Choroid plexus epithelial cell (primary cell): ENCODE measurements around the gene DHX29.

Experiments
- DNase-seq: peaks from one replicate; pipeline ENCODE4 v3.0.0-alpha.2; 2010; ENCODE audit warnings: low read depth
- H3K4me3 ChIP-seq: 2 replicates; pipeline ENCODE4 v1.5.1; 2011; ENCODE audit warnings: low read depth, mild to moderate bottlenecking, control low read depth, low read length, moderate library complexity
- CTCF ChIP-seq: conservative IDR thresholded peaks from 2 replicates; pipeline ENCODE4 v1.5.1; 2011; ENCODE audit warnings: low read depth, mild to moderate bottlenecking, control low read depth, inconsistent platforms, low read length, moderate library complexity

The DHX29 gene

GRCh38 chr5:55220433-55221185, 86.9 kb downstream of the DHX29 start:
- TF ChIP-seq CTCF = no peak
- peak overlapping the region; percentile 0 for H3K4me3 ChIP-seq
- DNase-seq = no peak

- DNase-seq = no peak
- no peak for TF ChIP-seq CTCF
These were observed 87.7 kb downstream of the DHX29 start for GRCh38 chr5:55219770-55220169.

GRCh38 chr5:55218967-55219366, 88.5 kb downstream of the DHX29 start:
- TF ChIP-seq CTCF = no peak
- no peak overlapping the region for H3K4me3 ChIP-seq
- DNase-seq = no peak

More at GRCh38 chr5:55219770-55220169, 87.7 kb downstream of the DHX29 start:
- H3K4me3 ChIP-seq = no peak overlapping the region

GRCh38 chr5:55211184-55211874, 96.2 kb downstream of the DHX29 start:
- H3K4me3 ChIP-seq = no peak overlapping the region
- TF ChIP-seq CTCF = no peak

More at GRCh38 chr5:55211184-55211874, 96.2 kb downstream of the DHX29 start:
- DNase-seq = no peak
